AG04449 (cell line): ENCODE measurements around the gene STARD3.

Source experiments
- CTCF ChIA-PET: fragments of 350-600 bp; formaldehyde crosslinking; extraction: SDS; loops from one replicate; lab custom pipeline; 2021; ENCODE audit warnings: antibody characterized with exemption; lab: Yijun Ruan, JAX
- POLR2A ChIA-PET: fragments of 400-600, 350-600 bp; formaldehyde crosslinking; extraction: SDS; loops from one replicate; lab custom pipeline; 2020; ENCODE audit warnings: antibody characterized with exemption, inconsistent platforms; lab: Yijun Ruan, JAX
- DNase-seq: peaks from one replicate; pipeline ENCODE4 v3.0.0-alpha.2; 2010; ENCODE audit warnings: low read depth, low spot score
- H3K4me3 ChIP-seq: 2 replicates; pipeline ENCODE4 v1.5.1; 2011; ENCODE audit warnings: low read depth, mild to moderate bottlenecking, control low read depth, low read length
- TF ChIP-seq, protein P1 (sequence below): IDR thresholded peaks from one replicate; pipeline ENCODE4 v1.5.1; 2011; ENCODE audit warnings: mild to moderate bottlenecking, moderate library complexity, low read length, control low read depth, inconsistent platforms; ENCODE audit not compliant: insufficient read depth; ENCODE audit errors: missing control alignments

STARD3 gene

DNA sequence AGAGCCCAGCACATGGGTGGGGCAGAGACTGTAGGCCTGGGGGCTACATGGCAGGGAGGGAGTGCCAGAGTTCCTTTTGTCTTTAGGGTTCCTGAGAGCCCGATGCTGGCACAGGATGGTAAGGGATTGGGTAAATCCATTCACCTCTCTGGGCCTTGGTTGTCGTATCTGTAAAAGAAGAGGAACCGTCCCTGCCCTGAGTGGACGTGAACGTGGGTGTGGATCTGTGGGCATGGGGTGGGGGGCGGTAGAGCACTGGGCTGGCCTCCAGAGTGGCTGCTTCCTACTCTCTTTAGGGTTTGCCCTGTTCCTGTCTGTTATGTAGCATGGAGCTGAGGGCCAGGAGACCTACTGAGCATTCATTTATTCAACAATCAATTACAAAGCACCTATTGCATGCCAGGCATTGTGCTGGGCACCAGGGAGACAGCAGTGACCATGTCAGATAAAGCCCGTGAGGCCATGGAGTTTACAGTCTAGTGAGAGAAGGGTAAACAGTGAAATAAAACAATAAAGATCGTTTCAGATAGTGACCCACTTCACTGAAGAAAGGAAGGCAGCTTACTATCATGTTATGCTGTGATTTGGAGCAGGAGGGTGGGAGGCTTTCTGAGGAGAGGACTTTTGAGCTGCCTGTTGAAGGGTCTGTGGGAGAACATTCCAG is 15.1 kb downstream of the STARD3 start:
- DNase-seq = no peak
- POLR2A ChIA-PET = no interaction called here
- CTCF ChIA-PET = interaction anchor here (1.6 to 28.8 kb wide), 7 partner anchors 10 to 103 kb away, joined by 4 to 822 read pairs (median 16); partner anchors contain the start of genes ERBB2, PNMT, PPP1R1B and TCAP
- TF ChIP-seq, protein P1, sequence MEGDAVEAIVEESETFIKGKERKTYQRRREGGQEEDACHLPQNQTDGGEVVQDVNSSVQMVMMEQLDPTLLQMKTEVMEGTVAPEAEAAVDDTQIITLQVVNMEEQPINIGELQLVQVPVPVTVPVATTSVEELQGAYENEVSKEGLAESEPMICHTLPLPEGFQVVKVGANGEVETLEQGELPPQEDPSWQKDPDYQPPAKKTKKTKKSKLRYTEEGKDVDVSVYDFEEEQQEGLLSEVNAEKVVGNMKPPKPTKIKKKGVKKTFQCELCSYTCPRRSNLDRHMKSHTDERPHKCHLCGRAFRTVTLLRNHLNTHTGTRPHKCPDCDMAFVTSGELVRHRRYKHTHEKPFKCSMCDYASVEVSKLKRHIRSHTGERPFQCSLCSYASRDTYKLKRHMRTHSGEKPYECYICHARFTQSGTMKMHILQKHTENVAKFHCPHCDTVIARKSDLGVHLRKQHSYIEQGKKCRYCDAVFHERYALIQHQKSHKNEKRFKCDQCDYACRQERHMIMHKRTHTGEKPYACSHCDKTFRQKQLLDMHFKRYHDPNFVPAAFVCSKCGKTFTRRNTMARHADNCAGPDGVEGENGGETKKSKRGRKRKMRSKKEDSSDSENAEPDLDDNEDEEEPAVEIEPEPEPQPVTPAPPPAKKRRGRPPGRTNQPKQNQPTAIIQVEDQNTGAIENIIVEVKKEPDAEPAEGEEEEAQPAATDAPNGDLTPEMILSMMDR = no peak
- H3K4me3 ChIP-seq = no peak overlapping the region

DNA sequence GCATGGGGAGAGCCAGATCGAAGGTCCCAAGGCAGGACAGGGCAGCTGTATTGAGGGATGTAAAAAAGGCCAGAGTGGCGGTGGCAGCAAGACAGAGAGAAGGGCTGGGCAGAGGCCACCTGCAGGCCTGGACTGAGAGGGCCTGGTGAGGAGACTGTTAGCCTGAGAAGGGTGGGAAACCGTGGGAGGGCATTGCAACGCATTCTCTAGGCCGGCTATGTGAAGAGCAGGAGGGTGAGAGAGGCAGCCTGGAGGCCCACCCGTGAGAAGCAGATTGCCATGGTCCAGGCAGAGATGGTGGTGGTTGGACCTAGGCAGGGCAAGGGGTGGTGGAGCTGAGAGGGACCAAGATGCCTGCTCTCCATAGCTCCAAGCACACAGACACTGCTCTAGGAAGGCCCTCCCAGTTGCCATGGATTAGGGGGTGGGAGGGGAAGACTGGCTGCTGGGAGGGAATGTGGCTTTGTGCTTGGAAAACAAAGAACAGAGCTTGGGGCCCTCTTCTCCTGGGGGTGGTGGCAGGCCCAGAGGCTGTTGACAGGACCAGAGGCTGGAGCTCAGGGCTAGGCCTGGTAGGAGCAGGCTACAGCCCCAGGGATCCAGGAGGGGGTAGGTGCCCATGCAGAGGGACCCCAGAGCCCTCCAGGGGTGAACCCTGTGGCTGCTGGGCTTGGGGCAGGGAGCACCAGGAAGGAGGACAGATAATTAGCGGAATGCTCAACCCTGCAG is 15.8 kb downstream of the STARD3 start:
- ChIA-PET POLR2A (no interaction called here), CTCF (interaction anchor here (1.6 to 28.8 kb wide), 8 partner anchors 9 to 104 kb away, joined by 4 to 822 read pairs (median 16); partner anchors contain the start of genes ERBB2, PNMT, PPP1R1B and TCAP)
- no peak overlapping the region for H3K4me3 ChIP-seq
- TF ChIP-seq, protein P1 = no peak
- no peak for DNase-seq

DNA sequence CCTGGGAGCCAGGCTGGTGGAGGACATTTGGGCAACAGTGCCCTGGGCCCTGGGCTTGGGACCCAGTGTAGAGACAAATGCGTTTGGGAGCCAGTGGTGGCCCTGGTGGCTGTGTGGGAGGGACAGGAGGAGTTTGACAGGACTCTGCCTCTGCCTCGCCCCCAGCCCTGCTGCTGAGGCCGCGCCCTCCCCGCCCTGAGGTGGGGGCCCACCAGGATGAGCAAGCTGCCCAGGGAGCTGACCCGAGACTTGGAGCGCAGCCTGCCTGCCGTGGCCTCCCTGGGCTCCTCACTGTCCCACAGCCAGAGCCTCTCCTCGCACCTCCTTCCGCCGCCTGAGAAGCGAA is 16.3 kb downstream of the STARD3 start:
- TF ChIP-seq, protein P1 = no peak
- POLR2A ChIA-PET = no interaction called here
- DNase-seq = no peak
- H3K4me3 ChIP-seq = no peak overlapping the region
- CTCF ChIA-PET = interaction anchor here (0.7 to 28.8 kb wide), 11 partner anchors 10 to 114 kb away, joined by 3 to 822 read pairs (median 13); partner anchors contain the start of genes ERBB2, PGAP3, PNMT and PPP1R1B

DNA sequence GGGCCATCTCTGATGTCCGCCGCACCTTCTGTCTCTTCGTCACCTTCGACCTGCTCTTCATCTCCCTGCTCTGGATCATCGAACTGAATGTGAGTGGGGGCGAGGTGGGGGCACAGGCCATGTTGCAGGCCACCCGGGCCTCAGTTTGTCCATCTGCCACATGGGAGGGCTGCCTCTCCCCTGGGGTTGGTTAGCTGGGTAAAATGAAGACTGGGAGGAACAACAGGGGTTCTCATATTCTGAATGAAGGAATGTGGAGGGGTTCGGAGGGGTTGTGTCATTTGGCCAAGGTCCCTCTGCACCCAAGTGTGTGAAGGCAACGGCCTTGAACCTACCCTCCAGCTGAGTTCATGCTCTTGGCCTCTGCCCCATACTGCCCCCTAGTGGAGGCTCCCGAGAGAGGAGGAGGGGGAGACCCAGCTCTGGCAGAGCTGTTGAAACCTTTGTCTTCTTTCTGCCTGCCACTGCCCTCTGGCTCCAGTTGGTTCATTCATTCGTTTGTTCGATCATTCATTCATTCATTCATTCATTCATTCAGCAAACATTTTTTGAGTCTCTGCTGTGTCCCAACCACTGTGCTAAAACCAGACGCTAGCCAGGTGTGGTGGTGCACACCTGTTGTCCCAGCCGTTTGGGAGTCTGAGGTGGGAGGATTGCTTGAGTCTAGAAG is 16.9 kb downstream of the STARD3 start:
- no peak overlapping the region for H3K4me3 ChIP-seq
- DNase-seq = no peak
- ChIA-PET POLR2A (no interaction called here), CTCF (interaction anchor here (0.7 to 28.8 kb wide), 13 partner anchors 9 to 115 kb away, joined by 3 to 822 read pairs (median 8); partner anchors contain the start of genes ERBB2, PGAP3, PNMT and PPP1R1B)
- TF ChIP-seq, protein P1 = peak; percentile 82

DNA sequence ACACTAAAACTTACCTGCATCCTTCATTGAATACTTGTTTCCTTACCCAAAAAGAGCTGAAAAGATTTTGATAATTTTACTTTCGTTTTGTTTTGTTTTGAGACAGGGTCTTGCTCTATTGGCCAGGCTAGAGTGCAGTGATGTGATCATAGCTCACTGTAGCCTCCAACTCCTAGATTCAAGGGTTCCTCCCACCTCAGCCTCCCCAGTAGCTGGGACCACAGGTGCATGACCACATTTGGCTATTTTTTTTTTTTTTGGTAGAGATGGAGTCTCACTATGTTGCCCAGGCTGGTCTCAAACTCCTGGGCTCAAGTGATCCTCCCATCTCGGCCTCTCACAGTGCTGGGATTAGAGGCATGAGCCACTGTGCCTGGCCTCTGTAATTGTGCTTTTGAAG is 18.2 kb downstream of the STARD3 start:
- POLR2A ChIA-PET = no interaction called here

More for the DNA sequence above, 18.2 kb downstream of the STARD3 start:
- TF ChIP-seq, protein P1 = no peak
- CTCF ChIA-PET = interaction anchor here (0.8 to 28.8 kb wide), 10 partner anchors 8 to 107 kb away, joined by 3 to 822 read pairs (median 12); partner anchors contain the start of genes PGAP3, PNMT, PPP1R1B and STARD3
- no peak for DNase-seq
- H3K4me3 ChIP-seq = no peak overlapping the region
